ENCODE measurements around the gene L3MBTL2. TPM values are rescaled to one million over a fixed set of nuclear protein-coding genes. Genes with fewer than 3 reads are reported as not detected.

Gene L3MBTL2
- polyA plus RNA-seq, 1 experiment, result 19.1 TPM

DNA sequence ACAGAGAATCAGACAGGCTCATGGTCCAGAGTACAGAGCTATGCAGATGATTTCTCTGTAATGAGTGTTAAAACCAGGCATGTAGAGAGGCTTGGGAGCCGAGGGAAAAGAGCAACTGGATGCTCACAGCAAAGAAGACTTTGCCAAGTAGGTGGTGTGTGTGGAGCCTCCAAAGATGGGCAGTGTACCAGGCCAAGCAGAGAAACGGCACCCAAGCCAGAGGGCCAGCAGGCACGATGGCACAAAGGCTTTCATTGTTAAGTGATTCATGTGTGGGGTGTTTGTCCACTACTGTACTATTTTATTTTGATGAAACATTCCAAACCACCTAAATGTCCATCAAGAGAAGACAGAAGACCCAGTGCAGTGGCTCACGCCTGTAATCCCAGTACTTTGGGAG is 69.7 kb downstream of the L3MBTL2 start:
- H3K27me3 ChIP-seq (ENCODE audit: control insufficient read depth, insufficient read depth, low read length), result no peaks in the 10 kb centered on the region
- no peaks in the 10 kb centered on the region for H3K9me3 ChIP-seq (ENCODE audit: control insufficient read depth, insufficient read depth, low read length)
- TF ChIP-seq, protein P1, sequence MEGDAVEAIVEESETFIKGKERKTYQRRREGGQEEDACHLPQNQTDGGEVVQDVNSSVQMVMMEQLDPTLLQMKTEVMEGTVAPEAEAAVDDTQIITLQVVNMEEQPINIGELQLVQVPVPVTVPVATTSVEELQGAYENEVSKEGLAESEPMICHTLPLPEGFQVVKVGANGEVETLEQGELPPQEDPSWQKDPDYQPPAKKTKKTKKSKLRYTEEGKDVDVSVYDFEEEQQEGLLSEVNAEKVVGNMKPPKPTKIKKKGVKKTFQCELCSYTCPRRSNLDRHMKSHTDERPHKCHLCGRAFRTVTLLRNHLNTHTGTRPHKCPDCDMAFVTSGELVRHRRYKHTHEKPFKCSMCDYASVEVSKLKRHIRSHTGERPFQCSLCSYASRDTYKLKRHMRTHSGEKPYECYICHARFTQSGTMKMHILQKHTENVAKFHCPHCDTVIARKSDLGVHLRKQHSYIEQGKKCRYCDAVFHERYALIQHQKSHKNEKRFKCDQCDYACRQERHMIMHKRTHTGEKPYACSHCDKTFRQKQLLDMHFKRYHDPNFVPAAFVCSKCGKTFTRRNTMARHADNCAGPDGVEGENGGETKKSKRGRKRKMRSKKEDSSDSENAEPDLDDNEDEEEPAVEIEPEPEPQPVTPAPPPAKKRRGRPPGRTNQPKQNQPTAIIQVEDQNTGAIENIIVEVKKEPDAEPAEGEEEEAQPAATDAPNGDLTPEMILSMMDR (IDR thresholded peaks at IDR 0.05; ENCODE audit: low read depth, low read length), result no peak
- H3K4me3 ChIP-seq (ENCODE audit: low read depth, low read length), result no peak overlapping the region
- H3K27ac ChIP-seq (ENCODE audit: low read depth, low read length), result no peak overlapping the region
- POLR2A ChIA-PET, result no interaction called here
- DNase-seq (ENCODE audit: low read depth, low spot score), result no peak
- CTCF ChIA-PET, result no interaction called here

DNA sequence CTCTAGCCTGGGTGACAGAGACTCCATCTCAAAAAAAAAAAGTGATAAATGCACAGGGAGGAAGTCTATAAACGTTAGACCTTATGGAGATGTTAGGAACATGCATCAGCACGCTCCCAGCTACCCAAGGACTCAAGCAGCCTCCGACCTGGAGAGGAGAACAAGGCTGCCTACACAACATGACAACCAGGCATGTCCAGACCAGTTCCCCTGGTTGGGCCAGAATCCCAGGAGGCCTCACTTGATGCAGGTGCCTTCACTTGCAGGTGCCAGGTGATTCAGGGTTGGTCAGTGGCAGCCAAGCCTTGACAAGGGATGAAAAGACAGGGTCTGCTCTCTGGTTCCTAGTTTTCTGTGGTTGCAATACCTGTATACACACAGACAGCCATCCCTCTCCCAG is 75.0 kb downstream of the L3MBTL2 start:
- no peaks in the 10 kb centered on the region for H3K27me3 ChIP-seq (ENCODE audit: control insufficient read depth, insufficient read depth, low read length)
- ChIA-PET POLR2A (no interaction called here), CTCF (no interaction called here)
- H3K27ac ChIP-seq (ENCODE audit: low read depth, low read length), result peak overlapping the region; percentile 31
- H3K9me3 ChIP-seq (ENCODE audit: control insufficient read depth, insufficient read depth, low read length), result no peaks in the 10 kb centered on the region
- H3K4me3 ChIP-seq (ENCODE audit: low read depth, low read length), result no peak overlapping the region
- TF ChIP-seq, protein P1 (IDR thresholded peaks at IDR 0.05; ENCODE audit: low read depth, low read length), result no peak
- DNase-seq (ENCODE audit: low read depth, low spot score), result no peak

DNA sequence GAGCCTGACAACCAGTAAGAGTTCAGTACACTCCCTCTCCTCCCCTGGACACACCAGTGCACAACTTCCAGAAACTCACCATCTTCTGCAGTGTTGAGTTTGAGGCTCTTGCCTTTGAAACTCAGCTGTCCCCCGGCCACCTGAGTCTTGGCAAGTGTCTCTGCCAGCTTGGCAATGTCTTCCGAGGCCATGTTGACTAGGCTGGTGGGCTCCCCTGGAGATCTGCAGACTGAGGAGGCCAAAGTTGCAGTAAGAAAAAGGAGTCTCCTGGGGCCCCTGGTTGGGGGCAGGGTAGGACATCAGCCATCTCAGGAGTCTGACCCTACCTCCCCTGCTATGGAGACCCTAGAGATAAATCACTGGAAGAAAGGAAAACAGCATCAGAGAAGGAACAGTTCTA is 75.7 kb downstream of the L3MBTL2 start:
- CTCF ChIA-PET, result interaction anchor here (1.1 kb wide), 1 partner anchor 237 kb away, joined by 4 read pairs; no protein-coding TSS in a partner anchor
- Histone ChIP-seq H3K4me3 (ENCODE audit: low read depth, low read length) (no peak overlapping the region), H3K27ac (ENCODE audit: low read depth, low read length) (no peak overlapping the region), H3K27me3 (ENCODE audit: control insufficient read depth, insufficient read depth, low read length) (no peaks in the 10 kb centered on the region), H3K9me3 (ENCODE audit: control insufficient read depth, insufficient read depth, low read length) (peaks cover 3% of the 10 kb centered on the region; the same call in 1 of the 2 replicates)
- TF ChIP-seq, protein P1 (IDR thresholded peaks at IDR 0.05; ENCODE audit: low read depth, low read length), result no peak
- DNase-seq (ENCODE audit: low read depth, low spot score), result no peak
- POLR2A ChIA-PET, result no interaction called here

Small RNAs within 50 kb of the gene (small RNA-seq; reads per million reads assigned to genes)
- gene MIR6889 (ENCODE audit: insufficient read length, low read depth) (not detected), gene RNU6-375P (ENCODE audit: insufficient read length, low read depth) (not detected)

Other genes with a start within 250 kb of the L3MBTL2 start
- gene EP300, start 112.7 kb upstream of the L3MBTL2 start, polyA plus RNA-seq (2011; rRNA removed), result 19.6 and 28.4 TPM in 2 replicates
- gene CHADL, start 35.6 kb downstream of the L3MBTL2 start, polyA plus RNA-seq (2011; rRNA removed), result 0.24 and 0.65 TPM in 2 replicates
- 75.8 and 94.9 TPM in 2 replicates for gene RANGAP1, start 80.9 kb downstream of the L3MBTL2 start, polyA plus RNA-seq (2011; rRNA removed)
- gene ZC3H7B, start 96.2 kb downstream of the L3MBTL2 start, polyA plus RNA-seq (2011; rRNA removed), result 55.3 and 68.7 TPM in 2 replicates
- gene TEF, start 176.6 kb downstream of the L3MBTL2 start, polyA plus RNA-seq (2011; rRNA removed), result 13.7 and 18.3 TPM in 2 replicates
- 25.9 and 27.0 TPM in 2 replicates for gene TOB2, start 241.5 kb downstream of the L3MBTL2 start, polyA plus RNA-seq (2011; rRNA removed)